Measurements from ENCODE around the gene BRAP. TPM values are rescaled to one million over a fixed set of nuclear protein-coding genes. Genes with fewer than 3 reads are reported as not detected.
"Not testable (repeated sequence)": the region's sequence is repeated elsewhere in the genome, so short reads cannot be mapped to it uniquely, and the experiment has no call there.

The BRAP gene
- total RNA-seq, 2 experiments from 2014 or later, result 19.6 to 20.4 TPM

- DNase-seq, result no peak
- Mint-ChIP-seq H3K36me3 (ENCODE audit: low read depth) (no peaks in the 10 kb centered on the region), H3K4me1 (ENCODE audit: low read depth) (peaks cover 11% of the 10 kb centered on the region), H3K27me3 (ENCODE audit: low read depth) (peaks cover 4% of the 10 kb centered on the region), H3K9me3 (ENCODE audit: insufficient read depth) (no peaks in the 10 kb centered on the region), H3K27ac (no peak overlapping the region), H3K4me3 (no peak overlapping the region)
- no peak for ATAC-seq
- POLR2A ChIA-PET, result interaction anchor here (0.6 kb wide), 1 partner anchor 1529 kb away, joined by 3 read pairs; no protein-coding TSS in a partner anchor
- CTCF ChIA-PET, result no interaction called here
Observed at GRCh38 chr12:111602348-111602747, 83.4 kb downstream of the BRAP start.

DNA sequence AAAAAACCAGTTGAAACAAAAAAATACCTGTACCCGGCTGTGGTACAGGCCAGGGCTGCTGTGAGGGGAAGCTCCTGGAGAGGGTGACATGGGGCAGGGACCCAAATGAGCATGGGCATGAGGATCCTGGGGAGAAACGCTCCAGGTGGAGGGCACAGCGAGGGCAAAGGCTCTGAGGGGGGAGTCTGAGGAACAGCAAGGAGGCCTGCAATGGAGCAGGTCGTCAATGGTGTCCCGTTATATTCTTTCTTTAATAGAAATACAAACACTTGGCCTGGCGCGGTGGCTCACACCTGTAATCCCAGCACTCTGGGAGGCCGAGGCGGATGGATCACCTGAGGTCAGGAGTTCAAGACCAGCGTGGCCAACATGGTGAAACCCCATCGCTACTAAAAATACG, 84.8 kb downstream of the BRAP start:
- DNase-seq; ATAC-seq; H3K27me3 Mint-ChIP-seq (ENCODE audit: low read depth); H3K36me3 Mint-ChIP-seq (ENCODE audit: low read depth); H3K9me3 Mint-ChIP-seq (ENCODE audit: insufficient read depth); H3K27ac Mint-ChIP-seq; CTCF ChIA-PET; POLR2A ChIA-PET; H3K4me3 Mint-ChIP-seq: not testable (repeated sequence)
- H3K4me1 Mint-ChIP-seq (ENCODE audit: low read depth), result peaks cover 21% of the 10 kb centered on the region

GRCh38 chr12:111600205-111600642, 85.5 kb downstream of the BRAP start:
- CTCF ChIA-PET, result no interaction called here

GRCh38 chr12:111599453-111600204, 86.1 kb downstream of the BRAP start:
- peak; percentile 88 for DNase-seq
- ChIA-PET CTCF (no interaction called here), POLR2A (interaction anchor here (0.6 kb wide), 1 partner anchor 395 kb away, joined by 3 read pairs; no protein-coding TSS in a partner anchor)
- Mint-ChIP-seq H3K27me3 (ENCODE audit: low read depth) (no peaks in the 10 kb centered on the region), H3K4me1 (ENCODE audit: low read depth) (peaks cover 27% of the 10 kb centered on the region), H3K4me3 (peak overlapping the region; percentile 70), H3K27ac (peak overlapping the region; percentile 78), H3K9me3 (ENCODE audit: insufficient read depth) (no peaks in the 10 kb centered on the region), H3K36me3 (ENCODE audit: low read depth) (peaks cover 5% of the 10 kb centered on the region)
- ATAC-seq, result peak; percentile 85

More at GRCh38 chr12:111600205-111600642, 85.5 kb downstream of the BRAP start:
- peak overlapping the region; percentile 70 for H3K4me3 Mint-ChIP-seq
- H3K36me3 Mint-ChIP-seq (ENCODE audit: low read depth), result peaks cover 5% of the 10 kb centered on the region
- H3K27ac Mint-ChIP-seq, result peak overlapping the region; percentile 78
- H3K4me1 Mint-ChIP-seq (ENCODE audit: low read depth), result peaks cover 23% of the 10 kb centered on the region
- POLR2A ChIA-PET, result no interaction called here
- no peaks in the 10 kb centered on the region for H3K27me3 Mint-ChIP-seq (ENCODE audit: low read depth)
- H3K9me3 Mint-ChIP-seq (ENCODE audit: insufficient read depth), result no peaks in the 10 kb centered on the region
- ATAC-seq (no peak), DNase-seq (no peak)

DNA sequence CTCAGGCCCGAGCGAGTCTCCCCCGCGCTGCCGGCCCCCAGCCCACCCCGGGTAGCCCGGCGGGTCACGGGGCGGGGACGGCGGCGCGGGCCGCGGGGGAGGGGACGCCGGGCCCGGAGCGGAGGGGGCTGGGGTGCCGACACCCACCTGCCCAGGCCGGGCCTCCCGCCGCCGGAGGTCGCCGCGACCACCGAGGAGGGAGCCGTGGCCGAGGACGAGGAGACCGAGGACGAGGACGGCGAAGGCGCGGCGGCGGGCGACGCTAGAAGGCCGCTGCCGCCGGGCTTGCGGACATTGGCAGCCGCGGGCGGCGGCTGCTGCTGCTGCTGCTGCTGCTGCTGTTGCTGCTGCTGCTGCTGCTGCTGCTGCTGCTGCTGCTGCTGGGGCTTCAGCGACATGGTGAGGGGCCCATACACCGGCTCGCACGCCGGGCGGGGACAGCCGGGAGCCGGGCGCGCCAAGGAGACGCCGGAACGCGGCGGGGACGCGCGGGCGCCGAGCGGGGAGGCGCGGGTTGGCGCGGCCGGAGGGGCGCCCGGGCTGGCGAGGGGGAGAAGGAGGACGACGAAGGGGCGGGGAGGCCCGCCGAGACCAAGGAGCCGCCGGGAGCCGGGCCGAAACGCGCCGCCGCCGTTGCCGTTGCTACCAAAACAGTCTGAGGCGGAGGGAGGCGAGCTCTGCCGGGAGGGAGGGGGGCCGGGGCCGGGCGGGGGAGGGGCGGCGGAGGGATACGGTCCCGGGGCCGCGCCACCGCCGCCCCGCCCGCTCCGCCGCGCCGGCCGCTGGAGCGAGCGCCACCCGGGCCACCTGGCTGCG, 86.9 kb downstream of the BRAP start, which contains the start of gene ATXN2:
Gene ATXN2 (minus strand): TSS at position 679 of the 816 bp plus-strand sequence. CDS start 281 bp downstream, at position 398.
- DNase-seq (peak; percentile 70), ATAC-seq (peak; percentile 67)
- H3K4me1 Mint-ChIP-seq (ENCODE audit: low read depth), result peaks cover 27% of the 10 kb centered on the region
- CTCF ChIA-PET, result no interaction called here
- H3K4me3 Mint-ChIP-seq, result peak within 1 kb of the TSS; percentile 89
- no peaks in the 10 kb centered on the region for H3K9me3 Mint-ChIP-seq (ENCODE audit: insufficient read depth)
- H3K27ac Mint-ChIP-seq, result peak within 1 kb of the TSS; percentile 86
- H3K36me3 Mint-ChIP-seq (ENCODE audit: low read depth), result peaks cover 5% of the 10 kb centered on the region
- POLR2A ChIA-PET, result interaction anchor here (0.6 kb wide), 1 partner anchor 396 kb away, joined by 3 read pairs; no protein-coding TSS in a partner anchor
- H3K27me3 Mint-ChIP-seq (ENCODE audit: low read depth), result no peaks in the 10 kb centered on the region

DNA sequence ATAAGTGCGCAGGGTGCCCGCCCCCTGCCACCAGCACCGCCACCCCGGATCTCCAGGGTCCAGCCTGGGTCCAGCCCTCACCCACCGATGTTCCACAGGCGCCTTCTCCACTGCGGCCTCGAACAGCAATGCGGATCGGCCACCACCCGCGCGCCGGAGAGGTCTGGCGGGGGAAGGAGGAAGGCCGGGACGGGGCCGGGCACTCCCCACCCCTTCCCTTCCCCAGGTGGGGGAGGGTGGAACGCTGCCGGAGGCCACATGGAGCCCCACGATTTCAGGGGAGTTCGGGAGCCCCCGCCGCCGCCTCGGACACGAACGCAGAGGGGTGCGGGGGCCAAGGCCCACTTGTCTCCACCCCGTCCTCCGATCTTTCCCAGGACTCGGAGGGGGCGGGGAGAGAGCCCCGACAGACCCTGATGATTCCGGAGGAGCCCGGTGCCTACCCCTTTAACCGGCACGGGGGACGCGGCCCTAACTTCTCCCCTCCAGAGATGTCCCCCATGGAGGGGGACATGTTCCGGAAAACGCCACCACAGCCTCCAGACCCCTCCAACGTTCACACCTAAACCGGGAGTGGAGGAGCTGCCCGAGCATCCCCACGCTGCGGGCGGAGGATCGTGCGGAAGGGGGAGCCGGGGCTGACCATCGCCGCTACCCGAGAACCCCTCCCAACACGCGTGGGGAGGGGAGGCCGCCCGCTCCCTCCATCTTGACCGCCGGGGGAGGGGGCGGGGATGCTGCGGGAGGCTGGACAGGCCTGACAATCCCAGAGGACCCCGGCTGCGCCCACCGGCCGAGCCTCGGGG, 87.7 kb downstream of the BRAP start:
- peak; percentile 7 for ATAC-seq
- Mint-ChIP-seq H3K27me3 (ENCODE audit: low read depth) (no peaks in the 10 kb centered on the region), H3K4me1 (ENCODE audit: low read depth) (peaks cover 27% of the 10 kb centered on the region), H3K27ac (peak overlapping the region; percentile 80), H3K4me3 (peak overlapping the region; percentile 89), H3K36me3 (ENCODE audit: low read depth) (peaks cover 5% of the 10 kb centered on the region), H3K9me3 (ENCODE audit: insufficient read depth) (no peaks in the 10 kb centered on the region)
- peak; percentile 28 for DNase-seq
- CTCF ChIA-PET, result no interaction called here
- POLR2A ChIA-PET, result no interaction called here

- ChIA-PET POLR2A (interaction anchor here (0.8 kb wide), 1 partner anchor 88 kb away, joined by 3 read pairs; the partner anchor contains the start of genes ACAD10 and BRAP), CTCF (no interaction called here)
- peaks cover 5% of the 10 kb centered on the region for H3K36me3 Mint-ChIP-seq (ENCODE audit: low read depth)
- no peaks in the 10 kb centered on the region for H3K27me3 Mint-ChIP-seq (ENCODE audit: low read depth)
- no peaks in the 10 kb centered on the region for H3K9me3 Mint-ChIP-seq (ENCODE audit: insufficient read depth)
- peak overlapping the region; percentile 89 for H3K4me3 Mint-ChIP-seq
- peak; percentile 1 for ATAC-seq
- DNase-seq, result peak; percentile 42
- peak overlapping the region; percentile 74 for H3K27ac Mint-ChIP-seq
- peaks cover 27% of the 10 kb centered on the region for H3K4me1 Mint-ChIP-seq (ENCODE audit: low read depth)
Observed at GRCh38 chr12:111596985-111597830, 88.5 kb downstream of the BRAP start.

GRCh38 chr12:111595341-111595835, 90.4 kb downstream of the BRAP start:
- ChIA-PET POLR2A (interaction anchor here (0.5 to 0.6 kb wide), 2 partner anchors 90 to 91 kb away, joined by 3 read pairs; partner anchors contain the start of genes ACAD10 and BRAP), CTCF (interaction anchor here (1.1 kb wide), 1 partner anchor 198 kb away, joined by 3 read pairs; no protein-coding TSS in a partner anchor)
- ATAC-seq; H3K9me3 Mint-ChIP-seq (ENCODE audit: insufficient read depth); H3K4me3 Mint-ChIP-seq; H3K27me3 Mint-ChIP-seq (ENCODE audit: low read depth); H3K36me3 Mint-ChIP-seq (ENCODE audit: low read depth); DNase-seq; H3K27ac Mint-ChIP-seq: not testable (repeated sequence)
- H3K4me1 Mint-ChIP-seq (ENCODE audit: low read depth), result peaks cover 26% of the 10 kb centered on the region

Measured in activated CD8-positive, alpha-beta T cell treated with anti-CD3 and anti-CD28 coated beads, Interleukin-2, amount 10 ng/mL, durations not matched to agents 7 days and 5 days (primary cell).